Mucosa of descending colon (tissue), 3 donors: ENCODE results near the gene B2M. TPM values are rescaled to one million over a fixed set of nuclear protein-coding genes. Genes with fewer than 3 reads are reported as not detected.

Experiments
- ATAC-seq: fragments of 200-7000 bp; cut with Tn5 transposase; one replicate; pipeline ENCODE4 v1.9.1; 2020; ENCODE audit warnings: mild to moderate bottlenecking, moderate library complexity
- DNase-seq, 3 donors: peaks; one replicate each; pipeline ENCODE4 v3.0.0-alpha.2; 2020
- H3K36me3 ChIP-seq: fragments of 200-600 bp; one replicate; pipeline ENCODE4 v1.8.0; 2021; ENCODE audit warnings: low read depth, mild to moderate bottlenecking
- H3K4me1 ChIP-seq: fragments of 200-600 bp; one replicate; pipeline ENCODE4 v1.8.0; 2021; ENCODE audit warnings: low read depth, mild to moderate bottlenecking
- H3K4me3 ChIP-seq: fragments of 200-600 bp; one replicate; pipeline ENCODE4 v1.8.0; 2021; ENCODE audit warnings: mild to moderate bottlenecking
- H3K9me3 ChIP-seq: fragments of 200-600 bp; one replicate; pipeline ENCODE4 v1.8.0; 2021; ENCODE audit warnings: mild to moderate bottlenecking
- intact Hi-C, 2 donors: fragments of 100-400 bp; cut with DNase I in 1 of 2; cut with micrococcal nuclease in 1 of 2; formaldehyde crosslinking; loops; one replicate each; pipeline versions ENCODE4 v1.11.0 to v1.11.1; 2022; cut with DNase I, micrococcal nuclease
- total RNA-seq, 3 donors: library from RNA; stranded (reverse); fragmentation: NEBNext Ultra II Directional in 2 of 3; extraction: Animal tissue kit (Norgen Biotek cat#: 25700) in 2 of 3; gene quantifications; one replicate each; pipeline versions ENCODE4 v1.2.1 to v1.2.4, GENCODE V29; 2021 to 2023
- TF ChIP-seq, protein P1 (sequence below): fragments of 200-600 bp; IDR thresholded peaks from one replicate; pipeline ENCODE4 v1.8.0; 2022; ENCODE audit warnings: antibody characterized with exemption, mild to moderate bottlenecking
- donor health status: DM: no; HTN: no; CAD: no; lungs with moderate emphysema.
- donor health status: DM: no; HTN: no; CAD: no.
- donor health status: DM: no; HTN: yes; CAD: no.

B2M gene
- total RNA-seq, 3 donors from 2014 or later, result 3,073 to 7,652 (median 5,579) TPM

DNA sequence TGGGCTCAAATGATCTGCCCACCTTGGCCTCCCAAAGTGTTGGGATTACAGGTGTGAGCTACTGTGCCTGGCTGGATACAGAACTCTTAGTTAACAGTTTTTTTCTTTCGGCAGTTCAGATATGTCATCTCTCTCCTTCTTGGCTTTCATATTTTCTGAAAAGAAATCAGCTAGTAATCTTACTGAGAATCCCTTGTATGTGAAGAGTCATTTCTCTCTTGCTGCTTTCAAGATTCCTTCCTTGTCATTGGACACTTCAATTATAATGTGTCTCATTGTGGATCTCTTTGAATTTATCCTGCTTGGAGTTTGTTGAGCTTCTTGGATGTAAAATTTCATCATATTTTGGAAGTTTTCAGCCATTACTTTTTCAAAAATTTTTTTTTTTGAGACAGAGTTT lies 42.0 kb downstream of the B2M start:
- no peak overlapping the region for H3K4me3 ChIP-seq
- H3K4me1 ChIP-seq, result no peaks in the 10 kb centered on the region
- ATAC-seq, result no peak
- no peak for DNase-seq
- peaks cover 14% of the 10 kb centered on the region for H3K9me3 ChIP-seq
- no peaks in the 10 kb centered on the region for H3K36me3 ChIP-seq
- intact Hi-C loops, result no loop called here
- TF ChIP-seq, protein P1, sequence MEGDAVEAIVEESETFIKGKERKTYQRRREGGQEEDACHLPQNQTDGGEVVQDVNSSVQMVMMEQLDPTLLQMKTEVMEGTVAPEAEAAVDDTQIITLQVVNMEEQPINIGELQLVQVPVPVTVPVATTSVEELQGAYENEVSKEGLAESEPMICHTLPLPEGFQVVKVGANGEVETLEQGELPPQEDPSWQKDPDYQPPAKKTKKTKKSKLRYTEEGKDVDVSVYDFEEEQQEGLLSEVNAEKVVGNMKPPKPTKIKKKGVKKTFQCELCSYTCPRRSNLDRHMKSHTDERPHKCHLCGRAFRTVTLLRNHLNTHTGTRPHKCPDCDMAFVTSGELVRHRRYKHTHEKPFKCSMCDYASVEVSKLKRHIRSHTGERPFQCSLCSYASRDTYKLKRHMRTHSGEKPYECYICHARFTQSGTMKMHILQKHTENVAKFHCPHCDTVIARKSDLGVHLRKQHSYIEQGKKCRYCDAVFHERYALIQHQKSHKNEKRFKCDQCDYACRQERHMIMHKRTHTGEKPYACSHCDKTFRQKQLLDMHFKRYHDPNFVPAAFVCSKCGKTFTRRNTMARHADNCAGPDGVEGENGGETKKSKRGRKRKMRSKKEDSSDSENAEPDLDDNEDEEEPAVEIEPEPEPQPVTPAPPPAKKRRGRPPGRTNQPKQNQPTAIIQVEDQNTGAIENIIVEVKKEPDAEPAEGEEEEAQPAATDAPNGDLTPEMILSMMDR, result no peak

DNA sequence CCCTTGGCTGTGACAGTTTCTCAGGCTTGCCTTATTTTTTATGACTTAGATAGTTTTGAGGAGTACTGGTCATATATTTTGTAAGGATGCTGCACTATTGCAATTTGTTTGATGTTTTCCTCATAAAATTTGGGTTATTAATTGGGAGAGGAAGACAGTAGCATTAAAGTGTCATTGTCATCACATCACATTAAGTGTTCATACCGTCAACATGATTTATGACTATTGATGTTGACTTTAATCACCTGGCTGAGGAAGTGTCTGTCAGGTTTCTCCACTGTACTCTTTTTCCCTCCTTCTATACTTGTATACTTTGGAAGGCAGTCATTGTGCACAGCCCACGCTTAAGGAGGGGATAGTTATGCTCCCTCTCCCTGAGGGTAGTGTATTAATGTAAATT lies 51.9 kb downstream of the B2M start:
- Histone ChIP-seq H3K4me1 (no peaks in the 10 kb centered on the region), H3K4me3 (no peak overlapping the region), H3K9me3 (no peaks in the 10 kb centered on the region), H3K36me3 (no peaks in the 10 kb centered on the region)
- TF ChIP-seq, protein P1, result no peak
- intact Hi-C loops, result no loop called here
- DNase-seq (no peak), ATAC-seq (no peak)

DNA sequence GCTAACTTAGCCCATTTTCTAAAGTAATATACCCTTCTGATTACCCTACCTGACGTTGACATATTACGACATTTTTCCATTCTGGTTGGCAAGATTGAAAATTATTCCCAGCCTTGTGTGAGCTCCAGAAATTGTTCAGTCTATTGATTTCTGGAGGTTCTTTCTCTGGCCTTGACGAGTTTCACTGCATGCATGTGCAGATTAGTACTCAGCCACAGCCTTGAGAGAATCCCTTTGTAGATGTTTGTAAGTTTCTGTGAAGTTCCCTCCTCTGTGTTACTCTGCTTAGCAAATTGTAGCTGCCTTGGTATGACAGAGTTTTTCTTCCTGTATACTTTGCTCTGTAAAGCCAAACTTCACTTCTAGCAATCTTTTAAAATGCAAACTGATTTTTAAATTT lies 52.5 kb downstream of the B2M start:
- Histone ChIP-seq H3K4me1 (no peaks in the 10 kb centered on the region), H3K9me3 (no peaks in the 10 kb centered on the region), H3K4me3 (no peak overlapping the region), H3K36me3 (no peaks in the 10 kb centered on the region)
- intact Hi-C loops, result no loop called here
- DNase-seq (no peak), ATAC-seq (no peak)
- TF ChIP-seq, protein P1, result no peak

DNA sequence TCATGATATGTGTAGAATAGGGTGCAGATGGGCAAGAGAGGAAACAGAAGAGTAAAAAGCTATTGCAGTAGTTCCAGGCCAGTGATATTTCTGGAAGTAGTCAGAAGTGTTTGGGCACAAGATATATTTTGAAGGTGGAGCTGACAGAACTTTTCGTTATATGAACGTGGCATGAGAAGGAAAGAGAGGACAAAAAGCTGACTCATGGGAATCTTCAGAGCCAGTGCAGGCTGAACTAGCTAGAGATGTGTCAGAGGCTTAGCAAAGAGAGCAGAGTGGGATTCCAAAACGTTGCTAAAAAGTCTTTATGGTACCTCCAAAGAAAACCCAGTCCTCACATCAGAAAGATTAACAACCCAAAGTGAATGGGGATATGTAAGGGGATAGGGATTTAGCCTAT lies 53.7 kb downstream of the B2M start:
- ATAC-seq, result no peak
- intact Hi-C loops, result no loop called here

More for the DNA sequence above, 53.7 kb downstream of the B2M start:
- TF ChIP-seq, protein P1, result no peak
- Histone ChIP-seq H3K9me3 (no peaks in the 10 kb centered on the region), H3K4me1 (no peaks in the 10 kb centered on the region), H3K36me3 (no peaks in the 10 kb centered on the region), H3K4me3 (no peak overlapping the region)
- no peak for DNase-seq

Other genes with a start within 250 kb of the B2M start
- 10 to 100 TPM; 46.0 to 76.7 (median 61.8) TPM for gene EIF3J, start 174.4 kb upstream of the B2M start, total RNA-seq
- gene SPG11, start 47.9 kb upstream of the B2M start, total RNA-seq, result 100 to 1,000 TPM in 1 of 3 donors, 10 to 100 TPM in 2; 89.9 to 135 (median 90.6) TPM
- gene PATL2, start 194 bp upstream of the B2M start, total RNA-seq, result 1 to 10 TPM; 3.9 to 6.4 (median 4.4) TPM
- 10 to 100 TPM; 20.8 to 41.9 (median 21.5) TPM for gene TRIM69, start 25.0 kb downstream of the B2M start, total RNA-seq
- gene TERB2, start 245.2 kb downstream of the B2M start, total RNA-seq, result not detected